Fibroblast of peridontal ligament (primary cell): ENCODE results near the gene FBLN2.

Source experiments
- DNase-seq: peaks from one replicate; pipeline ENCODE4 v3.0.0-alpha.2; 2010; ENCODE audit errors: extremely low read depth

Gene FBLN2

DNA sequence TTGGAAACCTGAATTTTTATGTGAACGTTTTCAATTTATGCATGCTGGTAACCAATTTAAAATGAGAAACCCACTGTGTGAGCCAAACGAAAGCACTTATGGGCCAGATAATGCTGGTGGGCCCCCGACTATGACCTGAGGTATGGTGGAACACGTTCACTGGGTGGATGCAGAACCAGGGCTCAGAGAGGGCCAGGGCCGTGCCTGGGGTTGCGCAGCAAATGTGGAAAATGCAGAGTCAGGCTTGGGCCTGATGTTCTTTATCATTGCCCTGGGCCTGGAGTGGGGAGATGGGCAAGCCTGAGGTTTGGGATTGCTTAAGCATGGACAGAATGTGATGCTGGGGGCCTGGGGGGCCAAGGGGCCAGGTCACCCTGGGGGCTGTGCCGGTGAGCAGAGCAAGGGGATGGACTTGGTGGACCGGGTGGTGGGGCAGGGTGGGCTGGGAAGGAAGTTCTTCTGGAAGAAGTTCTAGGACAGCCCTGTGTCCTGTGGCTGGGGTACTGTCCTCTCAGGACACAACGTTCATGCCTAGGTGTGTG lies 17.9 kb downstream of the FBLN2 start:
- no peak for DNase-seq

- no peak for DNase-seq
Measured at GRCh38 chr3:13567684-13568514, 19.0 kb downstream of the FBLN2 start.

DNA sequence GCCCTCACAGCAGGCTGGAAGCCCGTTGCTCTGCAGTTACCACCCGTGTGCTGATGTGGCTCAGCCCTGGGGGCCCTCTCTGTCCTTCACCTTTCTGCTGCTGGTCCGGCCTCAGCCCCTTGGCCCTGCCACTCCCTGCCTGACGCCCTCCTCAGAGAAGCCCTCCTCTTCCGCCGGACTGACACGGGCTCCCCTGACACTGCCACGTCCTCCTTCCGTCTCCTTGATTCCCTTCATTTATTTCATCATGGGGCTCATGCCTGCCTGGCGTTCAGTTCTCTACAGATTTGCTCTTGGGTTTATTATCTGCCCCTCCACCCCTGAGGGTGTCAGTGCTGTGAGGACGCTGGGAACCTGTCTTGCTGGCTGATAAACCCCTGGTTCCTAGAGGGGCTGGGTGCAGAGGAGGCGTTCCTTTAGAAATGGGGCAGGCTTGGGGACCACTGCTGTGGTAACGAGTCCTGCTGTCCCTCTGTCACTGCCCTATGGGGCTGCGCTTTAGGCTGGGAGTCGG lies 19.6 kb downstream of the FBLN2 start:
- no peak for DNase-seq

DNA sequence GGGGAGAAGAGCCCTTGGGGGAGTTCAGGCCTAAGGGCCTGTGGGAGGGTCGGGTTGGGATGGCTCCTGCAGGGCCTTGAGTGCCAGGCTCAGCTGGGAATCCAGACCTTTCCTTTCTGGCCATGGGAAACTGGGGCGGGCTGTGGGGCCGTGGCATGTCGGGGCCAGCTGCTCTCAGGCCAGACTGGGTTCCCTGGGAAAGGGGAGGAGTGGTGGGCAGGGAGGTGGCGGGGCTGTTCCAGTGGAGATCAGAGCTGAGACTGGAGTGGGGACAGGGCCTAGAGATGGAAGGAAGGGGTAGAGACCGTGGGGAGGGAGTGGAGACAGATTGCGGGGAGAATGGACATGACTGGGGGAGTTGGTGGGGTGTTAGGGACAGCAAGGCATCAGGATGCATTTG lies 20.3 kb downstream of the FBLN2 start:
- no peak for DNase-seq

GRCh38 chr3:13569641-13570390 lies 20.9 kb downstream of the FBLN2 start:
- no peak for DNase-seq

- no peak for DNase-seq
Measured at GRCh38 chr3:13570391-13571194, 21.7 kb downstream of the FBLN2 start.

DNA sequence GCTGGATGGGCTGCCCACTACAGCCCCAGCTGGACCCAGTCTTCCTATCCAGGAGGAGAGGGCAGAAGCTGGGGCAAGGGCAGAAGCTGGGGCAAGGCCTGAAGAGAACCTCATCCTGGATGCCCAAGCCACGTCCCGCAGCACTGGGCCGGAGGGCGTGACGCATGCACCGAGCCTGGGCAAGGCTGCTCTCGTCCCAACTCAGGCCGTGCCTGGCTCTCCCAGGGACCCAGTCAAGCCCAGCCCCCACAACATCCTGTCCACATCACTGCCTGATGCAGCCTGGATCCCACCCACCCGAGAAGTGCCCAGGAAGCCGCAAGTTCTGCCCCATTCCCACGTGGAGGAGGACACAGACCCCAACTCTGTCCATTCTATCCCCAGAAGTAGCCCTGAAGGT lies 22.3 kb downstream of the FBLN2 start:
- DNase-seq: no peak

- DNase-seq: no peak
Measured at GRCh38 chr3:13571831-13572750, 23.2 kb downstream of the FBLN2 start.

- no peak for DNase-seq
Measured at GRCh38 chr3:13572926-13573623, 24.1 kb downstream of the FBLN2 start.

DNA sequence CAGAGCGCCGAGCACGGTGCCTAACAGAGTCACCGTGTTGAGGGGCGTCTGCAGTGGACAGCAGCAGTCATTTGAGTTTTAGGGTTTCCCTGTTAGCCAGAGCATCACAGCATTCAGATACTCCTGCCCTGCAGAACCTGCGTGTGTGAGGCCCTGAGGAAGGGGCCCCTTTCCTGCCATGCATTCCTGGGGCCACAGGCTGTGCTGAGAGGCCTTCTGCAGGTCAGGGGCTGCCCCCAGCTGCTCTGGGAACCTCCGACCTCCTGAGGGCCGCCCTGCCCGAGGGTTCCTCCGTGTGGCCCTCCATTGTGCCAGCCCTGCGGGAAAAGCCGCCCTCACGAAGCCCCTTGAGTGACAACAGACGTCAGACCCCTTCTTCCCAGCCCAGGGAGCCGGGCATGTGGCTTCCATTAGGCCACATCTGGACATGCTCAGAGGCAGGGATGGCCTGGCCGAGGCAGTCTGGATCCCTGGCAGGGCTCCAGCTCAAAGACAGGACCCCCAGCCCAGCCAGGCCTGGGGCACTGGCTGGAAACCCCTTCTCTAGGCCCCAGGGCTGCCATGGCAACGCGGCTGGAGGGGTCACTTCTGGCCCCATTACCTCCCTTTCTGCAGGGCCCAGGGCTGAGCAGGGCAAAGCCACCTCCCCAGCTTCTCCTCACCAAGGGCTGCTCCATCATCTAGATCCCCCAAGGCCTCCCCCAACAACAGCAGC lies 25.3 kb downstream of the FBLN2 start:
- DNase-seq: no peak

DNA sequence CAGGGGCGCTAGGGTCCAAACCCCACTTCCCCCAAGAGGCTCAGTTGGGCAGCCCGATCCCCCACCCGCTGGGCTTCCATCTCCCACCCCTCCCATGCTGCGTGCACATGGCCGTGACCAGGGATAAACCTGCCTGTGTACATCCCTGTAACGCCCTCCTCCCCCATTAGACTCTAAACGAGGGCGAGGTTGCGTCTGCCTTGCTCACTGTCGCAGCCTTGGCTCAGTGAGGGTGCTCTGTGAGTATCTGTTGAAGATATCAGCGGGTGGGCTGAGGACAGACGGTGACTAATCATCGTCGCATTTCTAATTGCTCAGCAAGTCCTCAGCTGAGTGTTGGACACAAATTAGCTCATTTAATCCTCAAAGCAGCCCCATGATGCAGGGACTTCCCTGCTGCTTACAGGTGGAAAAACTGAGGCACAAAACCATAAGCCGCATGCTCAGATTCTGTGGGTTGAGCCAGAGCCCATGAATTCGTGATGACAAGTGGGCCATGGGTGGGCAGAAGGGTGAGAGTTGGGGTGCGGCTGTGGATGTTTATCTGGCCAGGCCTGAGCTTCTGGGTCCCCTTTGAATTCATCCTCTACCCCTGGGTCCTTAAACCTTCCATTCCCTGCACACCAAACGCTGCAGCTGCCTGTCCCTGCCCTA lies 26.0 kb downstream of the FBLN2 start:
- DNase-seq: no peak

DNA sequence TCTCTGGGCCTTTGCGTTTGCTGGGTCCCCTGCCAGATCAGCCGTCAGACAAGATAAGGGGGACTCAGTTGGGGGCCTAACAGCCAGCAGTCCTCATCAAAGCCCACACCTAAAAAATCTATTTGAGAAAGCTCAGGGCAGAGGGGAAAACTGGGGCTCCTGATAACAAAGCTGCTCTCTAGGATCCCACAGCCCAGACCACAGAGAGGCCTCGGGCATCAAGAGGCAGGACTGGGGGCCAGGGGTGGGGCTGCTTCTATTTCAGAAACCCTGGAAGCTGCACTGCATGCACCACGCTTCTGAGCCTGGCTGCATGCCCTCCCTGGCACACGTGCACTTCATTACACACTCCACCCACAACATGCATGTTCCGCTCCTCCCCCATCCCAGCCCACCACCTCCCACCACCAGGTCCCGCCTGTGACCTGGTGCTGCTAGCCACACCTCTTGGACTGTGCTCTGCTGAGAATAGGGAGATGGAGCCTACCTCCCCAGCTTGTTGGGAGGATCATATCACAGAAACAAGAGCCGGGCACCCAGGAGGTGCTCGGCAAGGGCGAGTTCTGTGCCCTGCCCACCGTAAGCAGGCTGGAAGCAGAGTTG lies 26.6 kb downstream of the FBLN2 start:
- no peak for DNase-seq

- no peak for DNase-seq
Measured at GRCh38 chr3:13577181-13578121, 28.5 kb downstream of the FBLN2 start.

DNA sequence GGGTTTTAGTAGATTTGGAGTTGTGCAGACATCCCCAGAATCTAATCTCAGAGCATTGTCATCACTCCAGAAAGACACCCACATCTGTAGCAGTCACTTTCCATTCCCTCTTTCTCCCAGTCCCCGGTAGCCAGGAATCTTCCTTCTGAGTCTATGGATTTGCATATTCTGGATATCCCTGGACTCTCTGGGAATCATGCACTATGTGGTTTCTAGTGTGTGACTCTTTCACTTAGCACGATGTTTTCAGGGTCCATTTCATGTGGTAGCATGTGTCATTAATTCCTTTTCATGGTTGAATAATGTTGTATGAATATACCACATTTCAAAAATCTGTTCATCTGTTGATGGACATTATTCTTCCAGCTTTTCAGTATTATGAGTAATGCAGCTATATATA lies 29.3 kb downstream of the FBLN2 start:
- peak; percentile 4 for DNase-seq

DNA sequence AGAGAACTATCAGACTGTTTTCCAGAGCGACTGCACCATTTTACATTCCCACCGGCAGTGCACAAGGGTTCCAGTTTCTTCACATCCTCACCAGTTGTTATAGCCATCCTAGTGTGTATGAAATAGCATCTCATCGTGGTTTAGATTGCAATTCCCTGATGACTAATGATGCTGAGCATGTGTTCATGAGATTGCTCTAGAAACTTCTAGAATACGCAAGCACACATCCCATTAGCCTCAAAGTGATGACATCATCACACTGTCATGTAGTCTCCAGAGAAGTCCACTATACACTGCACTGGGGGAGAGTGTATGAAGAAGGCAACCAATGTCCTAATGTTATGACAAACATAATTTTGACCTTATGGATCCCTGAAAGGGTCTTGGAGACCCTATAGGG lies 30.1 kb downstream of the FBLN2 start:
- DNase-seq: peak; percentile 57

DNA sequence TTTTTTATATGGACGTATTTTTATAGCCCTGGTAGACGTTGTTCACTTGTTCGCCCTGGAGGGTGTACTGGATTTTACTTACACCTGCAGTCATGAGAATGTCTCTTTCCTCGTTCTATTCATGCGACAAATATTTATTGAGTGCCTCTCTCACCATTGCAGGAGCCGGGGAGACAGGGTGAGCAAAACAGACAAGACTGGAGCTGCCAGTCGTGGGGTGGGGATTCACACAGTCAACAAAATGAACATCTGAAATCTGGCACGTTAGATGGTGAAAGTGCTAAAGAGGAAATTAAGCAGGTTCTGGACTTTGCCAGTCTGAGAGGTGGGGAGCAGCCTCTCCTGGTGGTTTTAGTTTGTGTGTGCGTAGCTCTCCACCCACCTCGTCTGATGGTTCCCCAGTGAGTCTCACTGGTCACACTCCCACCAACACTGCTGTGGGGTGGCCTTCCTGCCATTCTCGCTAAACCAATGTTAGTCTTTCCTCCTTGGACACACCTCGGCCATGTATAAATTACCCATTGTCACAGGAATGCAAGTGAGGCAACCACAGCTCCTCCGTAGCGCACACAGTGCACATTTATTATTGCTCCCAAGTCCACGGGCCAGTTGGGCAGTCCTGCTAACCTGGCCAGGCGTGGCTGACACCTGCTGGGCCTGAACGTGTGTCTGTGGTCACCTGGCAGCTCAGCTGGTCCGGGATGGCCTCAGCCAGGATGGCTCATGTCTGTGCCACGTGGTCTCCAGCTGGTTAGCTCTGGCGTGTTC lies 31.5 kb downstream of the FBLN2 start:
- no peak for DNase-seq
